HCT116 (cell line): Measurements from ENCODE around the gene BDNF. TPM values are rescaled to one million over a fixed set of nuclear protein-coding genes. Genes with fewer than 3 reads are reported as not detected.
A peak's percentile ranks its signal among the peaks of the same experiment; 100 is the strongest.

Experiments
- ATAC-seq: fragments of 200-7000 bp; cut with Tn5 transposase; 2 replicates; pipeline ENCODE4 v1.9.1; 2020; ENCODE audit warnings: mild to moderate bottlenecking, moderate library complexity
- BruUV-seq: library from RNA; stranded (reverse); fragments of 400-500 nt; replicated peaks from 2 replicates; lab custom pipeline; 2021; lab: Mats Ljungman, UMichigan
- CTCF ChIA-PET: fragments of 300-600 bp; sonication (Branson Sonifier 250); formaldehyde crosslinking; loops from one replicate; lab custom pipeline; 2021; ENCODE audit warnings: antibody characterized with exemption; lab: Charles Lee
- POLR2A ChIA-PET: fragments of 300-600, 350-600 bp; sonication (Branson Sonifier 250); formaldehyde crosslinking; loops from one replicate; lab custom pipeline; 2021; ENCODE audit warnings: antibody characterized with exemption; lab: Charles Lee
- RAD21 ChIA-PET, 2 experiments: fragments of 300-600 bp; sonication (Branson Sonifier 250); formaldehyde crosslinking; loops; one replicate each; lab custom pipeline; 2023; ENCODE audit warnings: low total read pairs in 2 of 2; ENCODE audit not compliant: uncharacterized antibody in 2 of 2, unreplicated experiment in 2 of 2, low non-redundant PET in 1 of 2; lab: Charles Lee
- DNase-seq: peaks from one replicate; pipeline ENCODE4 v3.0.0-alpha.2; 2010; ENCODE audit warnings: low read depth, low spot score
- H2AFZ ChIP-seq: fragments of 200-600 bp; shearing (Covaris generic), sonication (generic); 2 replicates; pipeline ENCODE4 v1.6.1; 2017; ENCODE audit warnings: low read depth, mixed run types, mixed read lengths, antibody characterized with exemption, low read length; ENCODE audit not compliant: poor library complexity, severe bottlenecking
- H3K27ac ChIP-seq: 2 replicates; pipeline ENCODE4 v1.5.1; 2012; ENCODE audit warnings: low read depth, low read length
- H3K27me3 ChIP-seq: fragments of 200-600 bp; sonication (generic); 2 replicates; pipeline ENCODE4 v1.6.1; 2016; ENCODE audit warnings: mixed run types, low read length, mixed read lengths; ENCODE audit not compliant: insufficient read depth
- H3K36me3 ChIP-seq, 2 experiments: fragments of 200-500 bp in 1 of 2; fragments of 200-600 bp in 1 of 2; sonication (Bioruptor generic) in 1 of 2; sonication (generic) in 1 of 2; 2 replicates each; pipeline versions ENCODE4 v1.5.1 to v1.6.1; 2014 to 2016; ENCODE audit warnings: low read length in 2 of 2, inconsistent platforms in 1 of 2, mixed read lengths in 1 of 2, mixed run types in 1 of 2; ENCODE audit not compliant: insufficient read depth in 2 of 2, control insufficient read depth in 1 of 2
- H3K4me1 ChIP-seq, 2 experiments: fragments of 200-600 bp in 1 of 2; sonication (generic) in 1 of 2; 2 replicates each; pipeline versions ENCODE4 v1.5.1 to v1.6.1; 2012 to 2017; ENCODE audit warnings: low read length in 2 of 2, inconsistent platforms in 1 of 2, mild to moderate bottlenecking in 1 of 2, mixed read lengths in 1 of 2, mixed run types in 1 of 2, moderate library complexity in 1 of 2; ENCODE audit not compliant: insufficient read depth in 2 of 2, control insufficient read depth in 1 of 2
- H3K4me2 ChIP-seq: fragments of 200-600 bp; sonication (generic); 2 replicates; pipeline ENCODE4 v1.6.1; 2017; ENCODE audit warnings: mixed run types, low read length, mixed read lengths
- H3K4me3 ChIP-seq, 2 experiments: fragments of 200-600 bp in 1 of 2; sonication (generic) in 1 of 2; replicated peaks in 1 of 2; 2 replicates each; pipeline ENCODE4 v1.5.1; 2011 to 2016; ENCODE audit warnings: low read length in 2 of 2, control low read depth in 1 of 2, low read depth in 1 of 2, mild to moderate bottlenecking in 1 of 2, mixed read lengths in 1 of 2, mixed run types in 1 of 2
- H3K79me2 ChIP-seq: fragments of 200-600 bp; sonication (generic); 2 replicates; pipeline ENCODE4 v1.6.1; 2017; ENCODE audit warnings: mild to moderate bottlenecking, mixed run types, low read length, moderate library complexity, mixed read lengths; ENCODE audit not compliant: insufficient read depth
- H3K9ac ChIP-seq: fragments of 200-600 bp; sonication (generic); 2 replicates; pipeline ENCODE4 v1.6.1; 2016; ENCODE audit warnings: low read length, mixed read lengths
- H3K9me2 ChIP-seq: fragments of 200-600 bp; sonication (generic), shearing (Covaris generic); 2 replicates; pipeline ENCODE4 v1.6.1; 2017; ENCODE audit warnings: mixed run types, mild to moderate bottlenecking, moderate library complexity; ENCODE audit not compliant: insufficient read depth
- H3K9me3 ChIP-seq, 2 experiments: fragments of 200-500 bp in 1 of 2; fragments of 200-600 bp in 1 of 2; sonication (Bioruptor generic) in 1 of 2; sonication (generic) in 1 of 2; 2 replicates each; pipeline ENCODE4 v1.6.1; 2014 to 2017; ENCODE audit warnings: low read length in 2 of 2, mixed read lengths in 2 of 2, inconsistent platforms in 1 of 2, low read depth in 1 of 2, mild to moderate bottlenecking in 1 of 2, mixed run types in 1 of 2, moderate library complexity in 1 of 2; ENCODE audit not compliant: control insufficient read depth in 1 of 2, insufficient read depth in 1 of 2
- H4K20me1 ChIP-seq: fragments of 200-600 bp; sonication (generic), shearing (Covaris generic); 2 replicates; pipeline ENCODE4 v1.6.1; 2017; ENCODE audit warnings: mixed run types, mild to moderate bottlenecking, moderate library complexity; ENCODE audit not compliant: insufficient read depth
- ELF1 ChIP-seq: IDR thresholded peaks from 2 replicates; pipeline ENCODE4 v1.6.1; 2012; ENCODE audit warnings: low read depth, borderline replicate concordance
- EZH2 ChIP-seq: fragments of 200-600 bp; sonication (generic); IDR thresholded peaks from 2 replicates; pipeline ENCODE4 v1.6.1; 2017; ENCODE audit warnings: antibody characterized with exemption, mixed run types
- EZH2phosphoT487 ChIP-seq: fragments of 200-600 bp; IDR thresholded peaks from 2 replicates; pipeline ENCODE4 v1.6.1; 2018; ENCODE audit warnings: antibody characterized with exemption, borderline replicate concordance
- JUND ChIP-seq: IDR thresholded peaks from 2 replicates; pipeline ENCODE4 v1.6.1; 2012
- MAX ChIP-seq: IDR thresholded peaks from 2 replicates; pipeline ENCODE4 v1.6.1; 2012
- POLR2A ChIP-seq: IDR thresholded peaks from 2 replicates; pipeline ENCODE4 v1.7.0; 2011; ENCODE audit warnings: borderline replicate concordance; ENCODE audit not compliant: insufficient read depth, insufficient read length; ENCODE audit errors: extremely low read depth
- REST ChIP-seq: IDR thresholded peaks from 2 replicates; pipeline ENCODE4 v1.6.1; 2012; ENCODE audit warnings: low read depth
- SIN3A ChIP-seq: IDR thresholded peaks from 2 replicates; pipeline ENCODE4 v1.6.1; 2012; ENCODE audit warnings: low read depth
- SP1 ChIP-seq: IDR thresholded peaks from 2 replicates; pipeline ENCODE4 v1.6.1; 2012; ENCODE audit warnings: low read depth
- SRF ChIP-seq: IDR thresholded peaks from 2 replicates; pipeline ENCODE4 v1.6.1; 2012; ENCODE audit warnings: low read depth
- YY1 ChIP-seq: IDR thresholded peaks from 2 replicates; pipeline ENCODE4 v1.6.1; 2011; ENCODE audit warnings: low read length, low read depth, moderate library complexity, mild to moderate bottlenecking; ENCODE audit not compliant: insufficient replicate concordance; ENCODE audit errors: extremely low read depth
- ZFX ChIP-seq: fragments of 450-650 bp; IDR thresholded peaks from 2 replicates; pipeline ENCODE4 v1.6.1; 2017
- ZNF274 ChIP-seq: fragments of 200-500 bp; sonication (Bioruptor generic); IDR thresholded peaks from 2 replicates; pipeline ENCODE4 v1.6.1; 2014; ENCODE audit warnings: mild to moderate bottlenecking, low read depth, low read length, inconsistent platforms
- intact Hi-C: fragments of 100-400 bp; cut with micrococcal nuclease; formaldehyde crosslinking; loops from 2 replicates; pipeline ENCODE4 v1.10.0; 2022
- total RNA-seq: library from RNA; stranded (reverse); gene quantifications from one replicate; pipeline ENCODE4 v1.2.1, GENCODE V29; 2021; ENCODE audit not compliant: unreplicated experiment

The BDNF gene
- total RNA-seq, 1 experiment from 2014 or later: 22.0 TPM

- no peaks in the 10 kb centered on the region for H3K36me3 ChIP-seq
- no peak for TF ChIP-seq POLR2A
- TF ChIP-seq ELF1: no peak
- no peak for TF ChIP-seq EZH2phosphoT487
- TF ChIP-seq SIN3A: no peak
- no peak for TF ChIP-seq ZFX
- no peak for TF ChIP-seq JUND
- no peak for TF ChIP-seq SP1
- TF ChIP-seq YY1: no peak
- TF ChIP-seq REST: no peak
- no peak for TF ChIP-seq MAX
- no peak for TF ChIP-seq ZNF274
- no peak for TF ChIP-seq EZH2
- no peak for TF ChIP-seq SRF
- ChIA-PET CTCF (no interaction called here), RAD21 (no interaction called here), POLR2A (no interaction called here)
- ATAC-seq (peak; percentile 7; the same call in 1 of the 2 replicates), DNase-seq (no peak)
- no peak overlapping the region for H3K4me2 ChIP-seq
- no peaks in the 10 kb centered on the region for H3K9me2 ChIP-seq
- H2AFZ ChIP-seq: no peak overlapping the region
- H3K9ac ChIP-seq: no peak overlapping the region
- H3K27ac ChIP-seq: no peak overlapping the region
- no peaks in the 10 kb centered on the region for H4K20me1 ChIP-seq
- no peaks in the 10 kb centered on the region for H3K9me3 ChIP-seq
- TSS peak; percentile 10 for BruUV-seq
- H3K79me2 ChIP-seq: no peaks in the 10 kb centered on the region
- intact Hi-C loops: no loop called here
- no peaks in the 10 kb centered on the region for H3K4me1 ChIP-seq
- no peaks in the 10 kb centered on the region for H3K27me3 ChIP-seq
- no peak overlapping the region for H3K4me3 ChIP-seq
Measured at GRCh38 chr11:27650988-27651387, 49.3 kb downstream of the BDNF start.
